Measurements from ENCODE around the gene BZW1.

The BZW1 gene

GRCh38 chr2:200767111-200767885 is 44.4 kb upstream of the BZW1 start:
- H3K4me3 ChIP-seq (ENCODE audit: low read depth, low read length), result no peak overlapping the region
- no peak for TF ChIP-seq CTCF (IDR thresholded peaks at IDR 0.05; ENCODE audit: low read depth, low read length)
- no peak for TF ChIP-seq POLR2A (IDR thresholded peaks at IDR 0.05; ENCODE audit: extremely low read depth, insufficient read length)
- TF ChIP-seq MAX (IDR thresholded peaks at IDR 0.05; ENCODE audit: low read depth, low read length), result no peak
- no peak for TF ChIP-seq MYC (IDR thresholded peaks at IDR 0.05; ENCODE audit: low read depth, low read length)
- no peak for DNase-seq (ENCODE audit: low read depth)

GRCh38 chr2:200770847-200771246 is 40.9 kb upstream of the BZW1 start:
- H3K4me3 ChIP-seq (ENCODE audit: low read depth, low read length), result no peak overlapping the region
- no peak for TF ChIP-seq MAX (IDR thresholded peaks at IDR 0.05; ENCODE audit: low read depth, low read length)
- TF ChIP-seq MYC (IDR thresholded peaks at IDR 0.05; ENCODE audit: low read depth, low read length), result no peak
- TF ChIP-seq CTCF (IDR thresholded peaks at IDR 0.05; ENCODE audit: low read depth, low read length), result no peak
- TF ChIP-seq POLR2A (IDR thresholded peaks at IDR 0.05; ENCODE audit: extremely low read depth, insufficient read length), result no peak
- DNase-seq (ENCODE audit: low read depth), result no peak

- H3K4me3 ChIP-seq (ENCODE audit: low read depth, low read length), result no peak overlapping the region
- DNase-seq (ENCODE audit: low read depth), result no peak
- TF ChIP-seq POLR2A (IDR thresholded peaks at IDR 0.05; ENCODE audit: extremely low read depth, insufficient read length) (no peak), MYC (IDR thresholded peaks at IDR 0.05; ENCODE audit: low read depth, low read length) (no peak), MAX (IDR thresholded peaks at IDR 0.05; ENCODE audit: low read depth, low read length) (no peak), CTCF (IDR thresholded peaks at IDR 0.05; ENCODE audit: low read depth, low read length) (no peak)
Observed at GRCh38 chr2:200772620-200773019, 39.1 kb upstream of the BZW1 start.

- H3K4me3 ChIP-seq (ENCODE audit: low read depth, low read length), result no peak overlapping the region
- TF ChIP-seq CTCF (IDR thresholded peaks at IDR 0.05; ENCODE audit: low read depth, low read length), result no peak
- no peak for TF ChIP-seq MAX (IDR thresholded peaks at IDR 0.05; ENCODE audit: low read depth, low read length)
- no peak for TF ChIP-seq MYC (IDR thresholded peaks at IDR 0.05; ENCODE audit: low read depth, low read length)
- no peak for TF ChIP-seq POLR2A (IDR thresholded peaks at IDR 0.05; ENCODE audit: extremely low read depth, insufficient read length)
- no peak for DNase-seq (ENCODE audit: low read depth)
Observed at GRCh38 chr2:200773083-200773482, 38.6 kb upstream of the BZW1 start.

GRCh38 chr2:200774920-200775319 is 36.8 kb upstream of the BZW1 start:
- no peak overlapping the region for H3K4me3 ChIP-seq (ENCODE audit: low read depth, low read length)
- no peak for DNase-seq (ENCODE audit: low read depth)
- TF ChIP-seq MYC (IDR thresholded peaks at IDR 0.05; ENCODE audit: low read depth, low read length), result no peak
- TF ChIP-seq MAX (IDR thresholded peaks at IDR 0.05; ENCODE audit: low read depth, low read length), result no peak
- TF ChIP-seq CTCF (IDR thresholded peaks at IDR 0.05; ENCODE audit: low read depth, low read length), result no peak
- TF ChIP-seq POLR2A (IDR thresholded peaks at IDR 0.05; ENCODE audit: extremely low read depth, insufficient read length), result no peak

All from NB4 (cell line).